ENCODE measurements around the gene SUFU.

SUFU gene

GRCh38 chr10:102461187-102462054 lies 42.4 kb upstream of the SUFU start:
- H3K27me3 ChIP-seq: no peaks in the 10 kb centered on the region
- no peaks in the 10 kb centered on the region; the same call in 1 of the 2 replicates for H3K4me1 ChIP-seq
- no peaks in the 10 kb centered on the region for H3K9me3 ChIP-seq
- no peak for TF ChIP-seq CTCF (IDR thresholded peaks at IDR 0.05; ENCODE audit: low read depth, low read length)
- peak; percentile 94 for DNase-seq
- H3K36me3 ChIP-seq: no peaks in the 10 kb centered on the region
- H3K4me3 ChIP-seq (ENCODE audit: low read depth, low read length): peak overlapping the region; percentile 83

GRCh38 chr10:102462512-102463054 lies 41.2 kb upstream of the SUFU start:
- H3K4me3 ChIP-seq (ENCODE audit: low read depth, low read length): peak overlapping the region; percentile 7; the same call in 1 of the 2 replicates
- DNase-seq: no peak
- H3K36me3 ChIP-seq: no peaks in the 10 kb centered on the region
- no peaks in the 10 kb centered on the region for H3K9me3 ChIP-seq
- H3K4me1 ChIP-seq: no peaks in the 10 kb centered on the region; the same call in 1 of the 2 replicates
- no peaks in the 10 kb centered on the region for H3K27me3 ChIP-seq
- no peak for TF ChIP-seq CTCF (IDR thresholded peaks at IDR 0.05; ENCODE audit: low read depth, low read length)

GRCh38 chr10:102463983-102464382 lies 39.8 kb upstream of the SUFU start:
- no peak for DNase-seq
- Histone ChIP-seq H3K27me3 (no peaks in the 10 kb centered on the region), H3K9me3 (no peaks in the 10 kb centered on the region), H3K4me1 (no peaks in the 10 kb centered on the region; the same call in 1 of the 2 replicates), H3K36me3 (no peaks in the 10 kb centered on the region; the same call in 1 of the 2 replicates), H3K4me3 (ENCODE audit: low read depth, low read length) (no peak overlapping the region)
- TF ChIP-seq CTCF (IDR thresholded peaks at IDR 0.05; ENCODE audit: low read depth, low read length): no peak

GRCh38 chr10:102465466-102465865 lies 38.3 kb upstream of the SUFU start:
- Histone ChIP-seq H3K36me3 (no peaks in the 10 kb centered on the region; the same call in 1 of the 2 replicates), H3K4me1 (no peaks in the 10 kb centered on the region; the same call in 1 of the 2 replicates), H3K27me3 (no peaks in the 10 kb centered on the region), H3K9me3 (no peaks in the 10 kb centered on the region), H3K4me3 (ENCODE audit: low read depth, low read length) (no peak overlapping the region)
- DNase-seq: no peak
- TF ChIP-seq CTCF (IDR thresholded peaks at IDR 0.05; ENCODE audit: low read depth, low read length): no peak

GRCh38 chr10:102467318-102467717 lies 36.5 kb upstream of the SUFU start:
- H3K4me1 ChIP-seq: no peaks in the 10 kb centered on the region; the same call in 1 of the 2 replicates

More at GRCh38 chr10:102467318-102467717, 36.5 kb upstream of the SUFU start:
- Histone ChIP-seq H3K4me3 (ENCODE audit: low read depth, low read length) (no peak overlapping the region), H3K9me3 (no peaks in the 10 kb centered on the region), H3K27me3 (no peaks in the 10 kb centered on the region), H3K36me3 (no peaks in the 10 kb centered on the region; the same call in 1 of the 2 replicates)
- no peak for DNase-seq
- TF ChIP-seq CTCF (IDR thresholded peaks at IDR 0.05; ENCODE audit: low read depth, low read length): no peak

Data from BE2C (cell line).